Fibroblast of skin of right quadriceps (primary cell): ENCODE data around the gene RPL31.

Experiments used
- DNase-seq: peaks from one replicate; pipeline ENCODE4 v3.0.0-alpha.2; 2013

RPL31 gene

DNA sequence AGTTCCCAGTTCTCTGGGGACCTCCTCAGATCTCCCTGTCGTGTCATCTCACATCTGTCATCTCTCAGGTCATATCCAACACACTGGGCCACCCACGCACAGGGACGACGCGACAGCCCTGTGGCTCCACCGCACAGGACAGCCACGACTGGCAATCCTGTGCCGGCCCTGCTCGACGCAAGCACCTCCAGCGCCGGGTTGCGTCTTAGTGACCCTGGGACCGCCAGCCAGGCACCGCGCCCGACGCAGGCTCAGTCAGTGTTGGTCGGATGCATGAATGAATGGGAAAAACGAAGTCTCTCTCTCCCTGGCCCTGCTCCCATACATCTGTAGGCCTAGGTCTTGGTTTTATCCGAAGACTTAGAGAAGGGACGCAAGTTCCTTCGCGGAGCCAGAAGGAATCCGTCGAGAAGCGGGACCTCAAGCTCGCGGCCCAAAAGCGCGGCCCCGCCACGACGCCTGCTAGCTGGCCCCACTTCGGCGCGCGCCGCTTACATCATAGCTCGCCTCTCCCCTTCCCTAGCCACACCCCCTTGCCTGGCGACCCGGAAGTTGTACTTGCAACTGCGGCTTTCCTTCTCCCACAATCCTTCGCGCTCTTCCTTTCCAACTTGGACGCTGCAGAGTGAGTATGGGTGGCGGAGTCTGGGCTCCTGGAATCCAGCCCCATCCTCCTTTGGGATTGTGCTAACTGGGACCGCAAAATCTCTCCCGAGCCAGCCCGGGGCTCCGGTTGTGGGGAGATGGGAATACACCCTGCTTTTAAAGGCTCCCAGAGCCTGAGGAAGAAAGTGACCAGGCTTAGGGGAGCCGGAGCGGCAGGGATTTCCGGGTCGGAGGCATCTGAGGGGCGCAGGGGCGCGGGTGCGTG, at the start of gene RPL31:
Gene RPL31 (plus strand): TSS at position 599 of the 871 bp plus-strand sequence. CDS start 413 bp downstream, outside the sequence.
- DNase-seq = peak; percentile 97

DNA sequence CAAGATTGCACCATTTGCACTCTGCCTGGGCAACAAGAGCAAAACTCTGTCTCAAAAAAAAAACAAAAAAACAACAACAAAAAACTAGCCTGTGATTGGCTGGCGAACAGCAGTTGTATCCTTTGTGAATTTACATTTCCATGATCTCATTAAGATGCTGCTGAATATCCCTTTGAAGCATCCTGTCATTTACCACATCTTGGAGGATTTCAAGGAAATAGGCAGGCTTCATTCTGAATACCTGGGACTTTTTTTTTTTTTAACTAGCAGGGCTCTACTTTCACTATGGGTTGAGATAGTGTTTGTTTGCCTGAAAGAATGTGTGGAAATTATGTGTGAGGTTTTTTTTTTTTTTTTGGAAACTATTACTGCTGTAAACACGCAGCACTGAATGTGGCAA, 49.6 kb upstream of the RPL31 start:
- DNase-seq = no peak

DNA sequence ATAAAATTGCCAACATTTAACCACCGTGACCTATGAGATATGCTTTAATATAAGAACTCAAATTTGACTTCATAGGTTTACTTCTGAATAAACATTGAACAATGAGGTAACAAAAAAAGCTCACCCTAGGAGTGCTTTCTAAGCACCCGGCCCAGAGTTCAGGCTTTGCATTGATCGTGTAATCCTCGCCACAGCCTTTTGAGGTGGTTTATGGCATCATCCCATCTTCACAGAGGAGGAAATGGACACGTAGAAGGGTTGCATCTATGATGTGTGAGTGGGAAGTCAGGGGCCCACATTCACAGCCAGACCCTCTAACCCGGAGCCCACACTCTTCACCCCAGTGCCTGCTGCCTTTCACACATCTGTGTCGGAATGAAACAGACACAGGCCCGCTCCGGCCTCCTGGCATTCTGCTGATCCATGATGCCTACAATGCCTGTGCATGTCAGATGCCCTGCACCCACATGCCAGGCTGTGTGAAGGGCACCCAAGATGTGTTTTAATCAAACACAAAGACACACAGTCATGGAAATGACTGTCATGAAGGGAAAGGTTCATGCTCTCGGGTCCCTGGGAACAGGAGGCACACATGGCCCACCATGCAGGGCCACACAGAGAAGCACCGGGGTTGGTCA, 48.6 kb upstream of the RPL31 start:
- DNase-seq = no peak

DNA sequence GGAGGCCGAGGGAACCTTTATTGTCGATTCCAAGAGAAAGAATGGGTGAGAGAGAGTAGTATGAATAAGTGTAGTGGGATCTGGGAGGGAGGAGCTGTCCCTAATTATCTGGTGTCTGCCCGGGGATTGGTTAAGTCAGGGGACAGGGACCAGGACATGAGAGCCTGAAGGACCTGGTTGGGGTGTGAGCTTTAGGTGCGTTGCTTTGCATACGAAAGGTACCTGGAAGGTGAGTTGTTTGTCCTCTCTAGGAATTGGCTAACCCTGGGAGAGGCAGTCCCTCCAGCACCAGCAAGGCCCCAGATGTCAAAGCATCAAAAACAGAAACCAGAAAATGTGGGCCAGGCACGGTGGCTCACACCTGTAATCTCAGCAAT, 48.1 kb upstream of the RPL31 start:
- no peak for DNase-seq

DNA sequence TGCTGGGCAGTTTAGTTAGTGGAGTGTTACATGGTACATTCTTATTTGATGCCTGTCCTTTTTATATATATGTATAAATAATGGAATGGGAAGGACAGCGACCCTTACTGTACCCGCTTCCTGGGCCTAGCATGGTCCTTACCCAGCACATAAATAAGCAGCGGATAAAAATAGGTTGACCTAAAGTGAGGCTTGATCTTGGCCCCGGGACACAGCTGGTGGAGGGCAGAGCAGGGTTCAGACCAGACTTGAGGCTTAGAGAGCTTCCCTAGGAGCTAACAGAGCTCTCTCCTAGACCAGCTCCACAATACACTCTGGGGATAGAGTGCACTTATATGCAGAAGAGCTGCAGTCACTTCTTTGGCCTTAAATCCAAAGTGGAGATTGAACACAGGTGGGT, 46.9 kb upstream of the RPL31 start:
- no peak for DNase-seq

DNA sequence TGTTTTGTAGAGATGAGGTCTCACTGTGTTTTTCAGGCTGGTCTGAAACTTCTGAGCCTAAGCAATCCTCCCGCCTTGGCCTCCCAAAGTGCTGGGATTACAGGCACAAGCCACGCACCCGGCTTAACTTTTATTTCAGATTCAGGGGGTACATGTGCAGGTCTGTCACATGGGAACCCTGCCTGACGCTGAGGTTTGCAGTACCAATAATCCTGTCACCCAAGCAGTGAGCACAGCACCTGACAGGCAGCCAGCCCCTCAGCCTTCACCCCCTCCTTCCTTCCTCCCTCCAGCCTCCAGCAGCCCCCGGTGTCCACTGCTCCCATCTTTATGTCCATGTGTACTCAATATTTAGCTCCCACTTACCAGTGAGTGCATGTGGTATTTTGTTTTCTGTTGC, 46.0 kb upstream of the RPL31 start:
- DNase-seq = no peak

DNA sequence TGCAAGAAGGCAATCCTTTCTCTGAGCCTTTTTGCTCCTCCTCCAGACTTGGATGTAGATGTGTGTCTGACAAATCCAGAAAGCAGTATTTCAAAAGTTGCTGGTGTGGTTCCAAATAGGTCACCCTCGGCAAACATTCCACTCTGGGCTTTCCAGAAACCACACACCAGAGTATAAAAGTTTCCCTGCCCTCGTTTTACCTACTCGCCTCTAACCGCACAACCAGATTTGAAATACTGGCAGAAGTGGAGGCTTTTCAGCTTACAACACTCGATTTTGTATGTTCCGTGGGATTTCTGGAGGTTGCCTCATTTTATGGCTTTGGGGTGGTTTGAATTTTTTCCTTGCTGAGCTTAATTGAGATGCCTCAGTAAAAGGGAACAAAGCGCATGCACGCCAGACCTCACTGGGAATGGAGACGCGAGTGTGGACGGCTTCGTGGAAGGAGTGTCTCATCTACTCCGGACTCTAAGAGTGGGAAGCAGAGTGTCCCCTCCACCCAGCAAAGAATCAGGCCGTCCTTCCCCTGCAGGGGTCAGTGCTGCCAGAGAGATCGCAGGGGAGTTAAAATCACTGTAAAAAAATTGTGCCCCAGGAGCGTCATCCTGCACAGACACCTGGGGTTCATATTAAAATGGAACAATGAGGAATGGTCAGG, 44.0 kb upstream of the RPL31 start:
- DNase-seq = peak; percentile 99

DNA sequence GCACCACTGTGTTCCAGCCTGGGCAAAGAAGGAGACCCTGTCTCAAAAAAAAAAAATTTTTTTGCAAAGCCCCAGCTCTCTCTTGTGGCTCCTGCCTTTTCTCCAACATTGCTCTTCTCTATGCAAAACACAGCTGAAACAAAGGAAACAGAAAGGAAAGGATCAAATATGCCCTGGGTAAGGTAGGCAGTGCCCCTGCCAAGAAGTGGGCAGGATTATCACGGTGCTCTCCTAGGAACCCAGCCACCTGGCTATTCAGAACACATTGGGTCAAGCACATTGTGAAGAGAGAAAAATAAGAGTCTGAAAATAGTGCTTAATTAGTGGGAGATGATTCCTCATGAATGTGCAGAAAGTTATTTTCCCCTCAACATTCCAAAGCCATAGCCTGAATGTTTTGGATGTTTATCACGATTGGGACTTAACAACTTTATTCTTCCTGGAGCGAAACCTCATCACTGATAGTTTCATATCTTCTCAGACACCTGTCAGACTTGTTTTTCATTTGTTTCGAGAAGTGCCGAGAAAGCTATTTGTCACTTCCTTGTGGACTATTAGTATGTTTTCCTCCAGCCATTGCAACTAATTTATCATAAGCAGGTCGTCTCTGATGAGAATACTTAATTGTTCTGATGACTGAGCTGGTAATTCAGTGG, 42.7 kb upstream of the RPL31 start:
- DNase-seq = peak; percentile 84

DNA sequence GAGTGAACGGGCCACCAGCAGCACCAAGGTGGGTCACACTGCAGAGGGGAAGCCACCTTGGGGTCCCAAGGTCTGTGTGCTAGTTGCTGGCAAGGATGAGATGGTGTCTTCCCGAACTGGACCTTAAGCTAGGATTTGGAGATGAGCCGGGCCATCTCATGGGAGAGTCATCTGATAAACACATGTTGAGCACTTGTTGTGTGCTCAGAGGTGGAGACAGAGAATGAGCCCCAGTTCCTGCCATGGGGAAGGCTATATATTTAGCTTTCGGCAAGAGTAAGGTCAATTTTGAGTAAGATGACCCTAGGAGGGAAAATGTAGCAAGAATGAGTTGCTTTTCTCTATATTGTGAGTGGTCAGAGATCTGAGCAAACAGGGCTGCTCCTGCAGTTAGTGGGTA, 41.4 kb upstream of the RPL31 start:
- DNase-seq = no peak

DNA sequence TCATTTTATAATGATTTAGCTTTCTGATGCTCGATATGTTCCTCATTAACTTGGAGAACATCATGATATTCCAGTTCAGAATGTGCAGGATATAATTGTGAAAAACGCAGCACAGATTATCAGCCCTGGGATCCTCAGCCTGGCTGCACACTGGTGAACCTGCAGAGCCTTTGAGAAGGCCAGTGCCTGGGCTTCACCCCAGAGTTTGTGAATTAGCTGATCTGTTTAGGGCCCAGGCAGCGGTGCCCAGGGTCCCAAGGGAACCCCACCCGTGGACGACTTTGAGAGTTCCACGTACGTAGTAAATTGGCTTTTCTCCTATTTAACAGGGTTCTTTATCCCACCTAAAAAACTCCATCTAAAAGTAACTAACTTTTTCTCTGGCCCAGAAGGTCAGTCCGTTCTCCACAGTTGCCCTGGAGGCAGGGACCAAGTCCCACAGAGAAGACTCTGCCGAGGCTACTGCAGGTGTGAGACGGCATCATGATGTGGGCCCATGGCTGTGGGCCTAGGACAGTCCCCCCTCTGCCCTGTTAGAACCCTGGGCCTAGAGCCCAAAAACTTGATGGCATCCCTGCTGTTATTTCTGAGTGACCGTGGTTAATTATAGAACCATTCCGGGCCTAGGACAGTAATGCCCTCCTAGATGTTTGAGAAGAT, 39.6 kb upstream of the RPL31 start:
- DNase-seq = no peak

DNA sequence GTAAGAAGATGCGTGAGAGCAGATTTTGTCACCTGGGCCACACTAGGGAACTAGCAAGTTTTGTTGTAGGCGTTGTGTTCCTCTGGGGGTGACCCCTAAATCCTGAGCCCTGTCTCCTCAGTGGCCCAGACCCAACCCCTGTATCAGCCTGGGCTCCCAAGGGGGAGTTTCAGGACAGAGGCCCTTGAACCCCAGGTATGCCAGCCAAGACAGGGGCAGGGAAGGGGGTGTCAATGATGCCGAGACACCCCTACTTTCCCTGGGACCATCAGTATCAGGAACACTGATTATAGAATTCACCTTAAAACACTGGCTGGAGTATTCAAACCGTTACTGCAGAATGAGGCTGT, 39.1 kb upstream of the RPL31 start:
- no peak for DNase-seq

DNA sequence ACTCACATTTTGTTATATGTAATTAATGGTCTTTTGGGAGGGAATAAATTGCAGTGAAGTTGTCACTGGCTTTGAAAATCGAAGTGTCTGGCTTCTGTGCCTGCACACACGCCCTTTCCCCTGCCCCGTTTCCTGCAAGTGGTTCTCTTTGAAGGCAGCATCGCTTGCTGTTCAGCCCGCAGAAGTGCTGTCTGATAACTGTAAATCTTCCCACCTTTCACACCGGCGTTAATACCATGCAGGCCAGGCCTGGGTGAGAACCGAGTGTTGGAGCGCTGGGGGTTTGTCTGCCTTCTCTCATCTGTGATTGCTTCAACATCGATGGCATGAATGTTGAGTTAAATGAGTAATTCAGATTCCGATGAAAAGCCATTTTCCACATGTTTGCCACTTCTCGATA, 37.9 kb upstream of the RPL31 start:
- DNase-seq = no peak

DNA sequence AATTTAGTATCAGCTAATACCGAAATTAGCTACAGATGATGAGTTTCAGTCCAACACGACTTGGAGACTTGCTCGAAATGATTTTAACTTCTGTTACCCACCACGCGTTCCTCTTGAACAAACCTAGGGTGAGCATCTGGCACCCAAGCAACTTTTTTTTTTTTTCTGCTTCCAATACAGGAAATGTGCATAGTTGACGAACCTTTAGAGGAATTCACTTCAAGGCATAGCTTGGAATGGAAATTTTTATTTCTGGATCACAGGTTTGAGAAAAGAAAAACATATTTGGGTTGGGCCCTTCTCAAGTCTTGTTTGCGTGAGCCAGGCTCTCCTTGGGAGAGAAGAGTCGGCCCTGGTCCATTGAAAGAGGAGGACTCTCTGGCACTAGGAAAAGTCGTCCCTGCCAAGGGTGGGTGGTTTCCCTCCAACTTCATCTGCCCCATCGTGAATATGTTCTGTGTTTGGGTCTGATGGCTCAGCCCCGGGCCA, 37.4 kb upstream of the RPL31 start:
- DNase-seq = peak; percentile 56

DNA sequence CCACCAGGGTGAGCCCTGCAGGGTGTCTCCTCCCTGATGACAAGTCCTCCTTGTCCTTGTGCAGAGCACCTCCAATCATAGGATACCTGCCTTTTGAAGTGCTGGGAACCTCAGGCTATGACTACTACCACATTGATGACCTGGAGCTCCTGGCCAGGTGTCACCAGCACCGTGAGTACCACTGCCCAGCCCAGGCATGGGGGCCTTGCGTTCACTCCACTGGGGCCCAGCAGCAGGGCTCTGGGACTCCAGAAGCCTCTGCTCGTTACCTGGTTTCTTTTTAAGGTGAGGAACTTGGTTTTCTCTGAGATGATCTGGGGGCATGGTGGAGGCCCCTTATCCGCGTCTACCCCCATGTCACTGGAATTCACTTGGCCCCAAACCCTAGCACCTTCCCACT, 36.5 kb upstream of the RPL31 start:
- no peak for DNase-seq

DNA sequence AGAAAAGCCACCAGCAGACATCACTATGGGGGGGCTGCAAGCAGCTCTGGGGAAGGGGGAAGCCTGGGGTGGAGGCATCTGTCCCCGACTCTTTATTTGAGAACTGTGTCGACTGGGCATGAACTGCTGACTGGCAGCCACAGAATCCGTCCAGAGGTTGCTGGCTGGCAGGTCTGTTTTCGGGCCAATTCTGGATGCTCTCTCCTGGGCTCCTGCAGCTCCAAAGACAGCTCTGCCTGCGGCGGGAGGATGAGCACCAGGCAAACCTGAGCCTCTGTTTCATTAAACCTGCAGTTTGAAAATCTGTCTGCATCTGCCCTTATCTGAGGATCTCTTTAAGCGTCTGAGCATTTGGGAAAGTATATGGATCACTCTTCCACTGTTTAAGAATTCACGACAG, 34.4 kb upstream of the RPL31 start:
- DNase-seq = no peak

DNA sequence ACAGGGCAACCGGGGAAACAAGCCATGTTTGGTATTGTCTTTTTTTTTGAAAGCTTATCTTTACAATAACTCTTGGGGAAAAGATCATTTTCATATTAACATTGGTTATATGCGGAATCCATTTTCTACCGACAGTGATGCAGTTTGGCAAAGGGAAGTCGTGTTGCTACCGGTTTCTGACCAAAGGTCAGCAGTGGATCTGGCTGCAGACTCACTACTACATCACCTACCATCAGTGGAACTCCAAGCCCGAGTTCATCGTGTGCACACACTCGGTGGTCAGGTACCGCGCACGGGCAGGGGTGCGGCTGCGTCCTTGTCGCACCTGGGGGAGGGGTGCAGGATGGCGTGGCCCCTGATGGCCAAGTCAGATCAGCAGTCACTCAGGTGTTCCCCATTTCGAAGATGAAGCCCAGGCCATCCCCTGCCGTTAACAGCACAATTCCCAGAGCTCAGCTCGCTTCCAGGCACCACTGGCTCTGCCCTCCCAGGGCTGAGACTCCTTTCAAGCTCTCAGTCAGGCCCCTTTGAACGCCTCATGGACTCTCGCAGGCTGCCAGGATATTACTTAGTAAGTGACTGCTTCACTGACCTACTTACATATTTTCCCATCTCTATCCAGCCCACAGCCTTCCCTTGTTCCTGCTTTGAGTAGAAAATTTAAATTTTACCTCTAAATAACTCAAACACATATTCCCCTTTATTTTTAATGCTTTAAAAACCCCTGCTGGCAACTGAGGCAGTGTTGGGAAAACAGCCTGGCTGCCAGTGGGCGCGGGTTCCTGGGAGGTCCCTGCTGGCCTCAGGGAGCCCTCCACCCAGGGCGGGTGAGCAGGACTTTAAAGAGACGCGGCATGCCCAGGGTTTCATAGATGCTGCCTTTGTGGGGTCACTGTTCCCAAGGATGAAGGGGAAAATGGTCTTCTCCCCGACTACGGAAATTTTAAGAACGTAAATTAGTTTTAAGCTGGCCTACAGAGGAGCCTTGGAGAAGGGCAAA, 33.6 kb upstream of the RPL31 start:
- no peak for DNase-seq

DNA sequence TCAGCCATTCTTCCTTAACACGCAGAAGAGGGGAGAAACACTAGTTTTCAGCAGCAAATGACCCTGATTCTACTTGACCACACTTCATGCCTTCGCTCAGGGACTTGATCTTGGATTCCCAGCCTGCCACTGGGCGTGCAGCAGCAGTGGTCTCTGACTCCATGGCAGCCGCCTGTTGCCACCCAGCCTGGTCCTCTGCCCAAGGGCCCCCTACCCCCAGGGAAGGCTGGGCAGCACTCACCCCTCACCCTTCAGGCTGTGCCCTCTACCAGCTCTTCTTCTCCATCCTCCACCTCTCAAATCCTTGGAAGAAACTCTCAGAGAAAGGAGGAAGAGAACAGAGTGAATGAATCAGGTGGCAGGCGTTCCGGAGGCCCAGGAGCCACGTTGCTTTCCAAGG, 32.1 kb upstream of the RPL31 start:
- DNase-seq = no peak

DNA sequence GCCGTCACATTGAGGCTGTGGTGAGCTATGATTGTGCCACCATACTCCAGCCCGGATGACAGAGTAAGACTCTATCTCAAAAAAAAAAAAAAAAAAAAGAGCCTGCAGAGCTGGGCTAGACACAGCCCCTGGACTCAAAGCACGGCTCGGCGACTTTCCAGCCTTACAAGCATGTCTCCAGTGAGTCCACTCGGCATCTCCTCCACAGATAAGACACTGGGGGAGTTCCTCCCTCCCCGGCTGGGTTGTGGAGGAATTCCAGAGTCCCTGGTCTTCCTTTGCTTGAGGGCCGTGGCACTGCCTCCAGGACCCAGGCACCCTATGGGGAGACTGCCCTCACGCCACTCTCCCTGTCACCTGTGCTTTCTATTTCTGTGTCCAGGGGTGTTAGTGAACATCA, 30.9 kb upstream of the RPL31 start:
- no peak for DNase-seq

DNA sequence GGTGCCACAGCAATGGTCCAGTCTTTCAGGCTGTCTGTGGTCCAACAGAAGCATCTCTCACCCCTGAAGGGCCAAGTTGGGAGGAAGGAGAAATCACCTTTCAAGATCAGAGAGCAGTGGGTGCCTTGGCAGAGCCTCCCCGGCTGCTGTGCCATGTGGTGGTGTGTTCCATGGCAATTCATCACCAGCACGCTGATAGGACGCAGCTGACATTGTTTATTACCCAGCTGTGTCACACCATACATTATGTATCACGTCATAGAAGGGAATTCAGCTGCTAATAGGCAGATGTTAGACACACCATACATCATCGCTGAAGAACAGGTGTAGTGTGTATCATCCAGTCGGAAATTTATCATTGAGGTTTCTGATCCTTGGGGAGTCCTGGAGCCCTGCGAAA, 29.6 kb upstream of the RPL31 start:
- DNase-seq = no peak

DNA sequence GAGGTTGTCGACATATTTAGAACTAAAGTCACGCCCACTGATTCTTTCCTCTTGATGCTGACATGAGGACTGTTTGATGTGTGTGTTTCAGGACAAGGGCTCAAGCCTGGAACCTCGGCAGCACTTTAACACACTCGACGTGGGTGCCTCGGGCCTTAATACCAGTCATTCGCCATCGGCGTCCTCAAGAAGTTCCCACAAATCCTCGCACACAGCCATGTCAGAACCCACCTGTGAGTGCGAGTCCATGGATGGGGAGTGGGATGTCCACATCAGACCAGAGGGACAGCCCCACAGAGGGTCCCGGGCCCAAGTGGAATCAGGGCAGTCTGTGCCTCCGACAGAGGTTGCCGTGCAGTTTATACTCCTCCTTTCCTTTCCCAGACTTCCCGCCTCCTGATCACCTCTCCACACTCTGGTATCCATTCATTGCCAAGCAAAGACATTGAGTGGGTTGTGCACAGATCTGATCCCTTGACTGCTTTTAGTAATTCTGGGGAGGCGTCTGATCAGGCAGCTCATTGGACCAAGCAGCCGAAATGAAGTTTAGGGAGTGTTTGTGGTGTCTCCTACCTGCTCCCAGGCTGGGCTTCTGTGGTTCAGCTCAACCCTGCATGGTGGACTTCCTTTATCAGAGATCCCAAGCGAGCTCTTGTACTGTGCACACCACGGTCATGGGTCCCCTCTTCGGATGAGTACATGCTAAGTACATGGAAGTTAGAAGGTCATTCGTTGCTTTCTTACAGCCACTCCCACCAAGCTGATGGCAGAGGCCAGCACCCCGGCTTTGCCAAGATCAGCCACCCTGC, 27.2 kb upstream of the RPL31 start:
- DNase-seq = no peak

DNA sequence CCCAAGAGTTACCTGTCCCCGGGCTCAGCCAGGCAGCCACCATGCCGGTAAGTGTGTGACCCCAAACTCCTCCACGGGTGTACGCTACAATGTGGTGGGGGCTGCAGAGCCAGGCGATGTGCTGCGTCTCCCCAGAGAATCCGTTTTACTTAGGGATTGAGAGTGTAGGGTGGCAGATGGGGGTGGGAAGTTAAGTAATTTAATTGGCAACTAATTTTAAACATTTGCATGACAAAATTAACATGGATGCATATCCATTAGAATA, 26.6 kb upstream of the RPL31 start:
- no peak for DNase-seq
